ENCODE measurements around the gene RFX8.

Gene RFX8

DNA sequence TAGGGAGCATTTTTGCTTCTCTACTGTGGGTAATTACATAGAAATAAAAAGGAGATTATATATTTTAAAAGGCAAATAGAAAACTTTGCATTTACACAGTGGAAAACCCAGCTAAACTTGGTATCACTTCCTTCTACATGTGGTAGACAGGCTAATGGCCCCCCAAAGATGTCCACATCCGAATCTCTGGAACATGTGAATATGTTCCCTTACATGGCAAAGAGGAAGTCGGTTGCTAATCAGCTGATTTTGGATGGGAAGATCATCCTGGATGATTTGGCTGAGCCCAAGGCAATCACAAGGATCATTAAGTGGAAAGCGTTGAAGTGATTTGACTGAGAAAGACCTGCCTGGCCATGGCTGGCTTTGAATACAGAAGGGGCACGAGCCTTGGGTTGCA is 113.8 kb downstream of the RFX8 start:
- no peak overlapping the region for H3K27ac ChIP-seq
- H3K4me3 ChIP-seq = no peak overlapping the region
- H3K27me3 ChIP-seq = no peaks in the 10 kb centered on the region
- TF ChIP-seq, protein P1, sequence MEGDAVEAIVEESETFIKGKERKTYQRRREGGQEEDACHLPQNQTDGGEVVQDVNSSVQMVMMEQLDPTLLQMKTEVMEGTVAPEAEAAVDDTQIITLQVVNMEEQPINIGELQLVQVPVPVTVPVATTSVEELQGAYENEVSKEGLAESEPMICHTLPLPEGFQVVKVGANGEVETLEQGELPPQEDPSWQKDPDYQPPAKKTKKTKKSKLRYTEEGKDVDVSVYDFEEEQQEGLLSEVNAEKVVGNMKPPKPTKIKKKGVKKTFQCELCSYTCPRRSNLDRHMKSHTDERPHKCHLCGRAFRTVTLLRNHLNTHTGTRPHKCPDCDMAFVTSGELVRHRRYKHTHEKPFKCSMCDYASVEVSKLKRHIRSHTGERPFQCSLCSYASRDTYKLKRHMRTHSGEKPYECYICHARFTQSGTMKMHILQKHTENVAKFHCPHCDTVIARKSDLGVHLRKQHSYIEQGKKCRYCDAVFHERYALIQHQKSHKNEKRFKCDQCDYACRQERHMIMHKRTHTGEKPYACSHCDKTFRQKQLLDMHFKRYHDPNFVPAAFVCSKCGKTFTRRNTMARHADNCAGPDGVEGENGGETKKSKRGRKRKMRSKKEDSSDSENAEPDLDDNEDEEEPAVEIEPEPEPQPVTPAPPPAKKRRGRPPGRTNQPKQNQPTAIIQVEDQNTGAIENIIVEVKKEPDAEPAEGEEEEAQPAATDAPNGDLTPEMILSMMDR (IDR thresholded peaks at IDR 0.05) = no peak
- no peaks in the 10 kb centered on the region for H3K4me1 ChIP-seq
- H3K36me3 ChIP-seq = no peaks in the 10 kb centered on the region
- DNase-seq = no peak
- intact Hi-C loops (cut with DNase I; ENCODE audit: low total_unique reads) = no loop called here
- no peaks in the 10 kb centered on the region for H3K9me3 ChIP-seq

DNA sequence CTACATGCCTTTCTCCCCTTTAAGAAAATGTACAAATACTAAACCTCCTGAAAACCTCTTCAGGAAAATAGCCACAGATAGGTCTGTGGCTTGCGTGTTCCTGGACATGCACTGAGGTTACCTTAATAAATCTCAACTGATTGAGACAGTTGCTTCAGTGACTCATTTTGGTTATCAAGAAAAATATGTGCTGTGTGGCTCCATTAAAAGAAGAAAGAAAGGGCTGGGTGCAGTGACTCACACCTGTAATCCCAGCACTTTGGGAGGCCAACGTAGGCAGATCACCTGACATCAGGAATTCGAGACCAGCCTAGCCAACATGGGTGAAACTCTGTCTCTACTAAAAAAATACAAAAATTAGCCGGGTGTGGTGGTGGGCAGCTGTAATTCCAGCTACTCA is 114.7 kb downstream of the RFX8 start:
- Histone ChIP-seq H3K27ac (no peak overlapping the region), H3K4me1 (no peaks in the 10 kb centered on the region), H3K36me3 (no peaks in the 10 kb centered on the region), H3K4me3 (no peak overlapping the region), H3K9me3 (no peaks in the 10 kb centered on the region), H3K27me3 (no peaks in the 10 kb centered on the region)
- intact Hi-C loops (cut with DNase I; ENCODE audit: low total_unique reads) = no loop called here
- DNase-seq = no peak
- TF ChIP-seq, protein P1 (IDR thresholded peaks at IDR 0.05) = no peak

DNA sequence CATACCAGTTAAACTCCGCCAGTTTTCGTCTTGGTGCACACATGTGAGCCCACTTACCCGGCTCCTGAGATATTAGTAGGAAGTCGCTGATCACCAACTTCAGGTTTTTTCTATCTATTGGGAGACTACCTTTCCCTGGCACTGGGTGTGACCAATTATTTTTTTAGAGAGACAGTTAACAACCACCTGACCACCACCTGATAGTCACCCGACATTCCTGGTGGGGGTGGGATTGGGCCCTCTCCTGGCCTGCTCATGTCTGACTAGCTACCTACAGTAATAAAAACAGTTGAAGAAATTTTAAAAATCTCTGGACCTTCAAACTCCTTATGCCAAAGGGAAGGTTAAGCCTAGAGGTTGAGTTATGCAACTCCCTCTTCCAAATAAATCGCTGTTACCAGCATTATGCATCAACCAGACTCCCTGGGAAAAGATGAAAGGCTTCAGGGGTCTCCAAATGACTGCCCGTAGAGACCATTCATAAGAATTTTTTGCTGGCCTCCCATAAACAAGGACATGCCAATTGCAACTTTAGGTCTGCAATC is 115.4 kb downstream of the RFX8 start:
- intact Hi-C loops (cut with DNase I; ENCODE audit: low total_unique reads) = no loop called here
- H3K4me1 ChIP-seq = no peaks in the 10 kb centered on the region
- DNase-seq = no peak
- TF ChIP-seq, protein P1 (IDR thresholded peaks at IDR 0.05) = no peak
- H3K9me3 ChIP-seq = no peaks in the 10 kb centered on the region
- no peak overlapping the region for H3K27ac ChIP-seq
- H3K36me3 ChIP-seq = no peaks in the 10 kb centered on the region
- H3K4me3 ChIP-seq = no peak overlapping the region
- no peaks in the 10 kb centered on the region for H3K27me3 ChIP-seq

DNA sequence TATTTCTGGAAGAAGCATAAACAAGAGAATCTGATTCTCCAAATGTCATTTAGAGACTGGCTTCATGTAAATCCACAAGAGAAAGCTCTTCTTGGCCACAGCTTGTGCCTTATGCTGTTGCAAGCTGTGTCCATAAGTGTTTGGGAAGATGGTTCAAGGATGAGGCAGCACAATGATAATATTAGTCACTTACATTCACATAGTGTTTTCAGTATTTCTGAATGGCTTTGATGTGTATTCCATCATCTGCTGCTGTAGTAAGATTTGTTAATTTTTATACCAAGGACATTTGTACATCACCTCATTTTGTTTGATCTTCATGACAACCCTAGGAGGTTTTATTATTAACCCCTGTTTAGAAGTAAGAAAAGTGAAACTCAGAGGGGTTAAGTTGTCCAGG is 117.5 kb downstream of the RFX8 start:
- Histone ChIP-seq H3K4me1 (no peaks in the 10 kb centered on the region), H3K4me3 (no peak overlapping the region)
- DNase-seq = no peak

DNA sequence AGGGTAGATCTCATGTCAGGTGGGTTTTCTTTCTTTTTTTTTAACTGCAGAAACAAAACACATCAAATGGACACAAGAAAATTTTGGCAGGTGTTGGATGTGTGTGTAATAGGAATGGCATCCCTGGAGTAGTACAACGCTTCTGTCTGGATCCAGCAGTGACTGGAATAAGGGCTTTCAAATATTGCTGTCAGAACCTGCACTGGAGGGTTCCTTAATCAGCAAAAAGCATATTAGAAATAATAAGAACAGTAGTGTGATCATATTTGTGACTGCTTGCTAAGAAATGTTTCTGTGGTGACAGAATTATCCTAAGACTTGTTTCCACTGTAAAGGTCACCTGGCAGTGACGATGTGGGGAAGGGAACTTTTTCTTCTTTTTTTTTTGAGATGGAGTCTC is 118.4 kb downstream of the RFX8 start:
- intact Hi-C loops (cut with DNase I; ENCODE audit: low total_unique reads) = no loop called here
- TF ChIP-seq, protein P1 (IDR thresholded peaks at IDR 0.05) = no peak
- Histone ChIP-seq H3K27me3 (no peaks in the 10 kb centered on the region), H3K27ac (no peak overlapping the region), H3K4me1 (no peaks in the 10 kb centered on the region), H3K36me3 (no peaks in the 10 kb centered on the region), H3K4me3 (no peak overlapping the region), H3K9me3 (no peaks in the 10 kb centered on the region)
- no peak for DNase-seq

More for the DNA sequence above, 117.5 kb downstream of the RFX8 start:
- H3K27me3 ChIP-seq = no peaks in the 10 kb centered on the region
- H3K36me3 ChIP-seq = no peaks in the 10 kb centered on the region
- intact Hi-C loops (cut with DNase I; ENCODE audit: low total_unique reads) = no loop called here
- no peaks in the 10 kb centered on the region for H3K9me3 ChIP-seq
- no peak overlapping the region for H3K27ac ChIP-seq
- TF ChIP-seq, protein P1 (IDR thresholded peaks at IDR 0.05) = no peak

DNA sequence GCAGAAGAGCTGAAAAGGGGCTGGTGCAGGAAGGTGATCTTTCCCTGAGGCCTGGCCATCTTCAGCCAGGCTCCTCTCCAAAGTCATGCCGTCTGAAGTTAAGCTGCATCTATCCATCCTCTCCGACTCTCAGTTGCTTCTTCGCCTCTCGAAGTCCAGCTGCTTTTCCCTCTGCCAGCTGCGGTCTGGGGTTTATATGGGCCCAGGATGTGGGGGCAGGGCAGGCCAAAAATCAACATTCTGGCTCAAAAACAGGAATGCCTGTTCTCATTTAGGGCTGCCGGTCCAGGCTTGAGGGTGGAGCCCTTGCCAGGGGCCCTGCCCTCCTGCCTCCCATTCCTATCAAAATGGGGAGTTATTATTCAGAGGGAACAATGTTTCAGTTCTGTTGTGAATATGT is 118.9 kb downstream of the RFX8 start:
- peaks cover 0 to under 1% of the 10 kb centered on the region in 2 donors for H3K27me3 ChIP-seq
- TF ChIP-seq, protein P1 (IDR thresholded peaks at IDR 0.05) = no peak
- H3K27ac ChIP-seq = no peak overlapping the region
- H3K4me1 ChIP-seq = no peaks in the 10 kb centered on the region
- H3K36me3 ChIP-seq = no peaks in the 10 kb centered on the region
- intact Hi-C loops (cut with DNase I; ENCODE audit: low total_unique reads) = no loop called here
- H3K9me3 ChIP-seq = no peaks in the 10 kb centered on the region
- H3K4me3 ChIP-seq = no peak overlapping the region
- DNase-seq = no peak

Data from tibial artery (tissue), 4 donors.